ENCODE results near the gene RIPOR2. TPM values are rescaled to one million over a fixed set of nuclear protein-coding genes. Genes with fewer than 3 reads are reported as not detected.

RIPOR2 gene
- total RNA-seq, 4 donors from 2014 or later, result 8.8 to 27.0 (median 19.0) TPM

GRCh38 chr6:24922170-24922569 lies 13.6 kb downstream of the RIPOR2 start:
- TF ChIP-seq POLR2A (IDR thresholded peaks at IDR 0.05) (no peak), EP300 (IDR thresholded peaks at IDR 0.05) (no peak), CTCF (IDR thresholded peaks at IDR 0.05) (no peak)
- no peaks in the 10 kb centered on the region for H3K9me3 ChIP-seq
- no peak overlapping the region for H3K27ac ChIP-seq
- no peak for DNase-seq (ENCODE audit: low spot score in 2 of 2)
- H3K36me3 ChIP-seq, result no peaks in the 10 kb centered on the region
- H3K27me3 ChIP-seq, result no peaks in the 10 kb centered on the region
- H3K4me3 ChIP-seq, result no peak overlapping the region
- WGBS, 2 donors, result 80 to 85% methylated on average over 4 of the region's 4 CpGs
- H3K4me1 ChIP-seq, result peaks cover 0 to 10% (median 0%) of the 10 kb centered on the region in 4 donors

DNA sequence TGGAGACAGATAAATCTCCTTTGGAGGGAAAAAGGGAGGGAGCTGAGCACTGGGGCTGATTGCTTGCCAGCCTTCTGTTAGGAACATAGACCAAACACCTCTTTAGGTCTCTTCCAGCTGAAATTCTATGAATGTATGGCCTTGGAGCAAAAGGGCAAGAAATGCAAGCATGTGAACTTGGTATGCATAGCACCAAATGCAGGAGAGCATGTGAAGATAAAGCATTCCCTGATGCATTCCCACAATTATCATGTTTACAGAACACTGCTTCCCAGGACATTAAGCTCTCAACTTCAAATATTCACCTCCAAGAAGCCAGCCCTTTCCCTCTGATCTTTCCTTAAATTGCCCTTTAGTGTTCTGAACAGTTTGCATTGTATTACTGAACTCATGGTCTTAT lies 15.6 kb downstream of the RIPOR2 start:
- H3K4me1 ChIP-seq, result peaks cover 0 to 10% (median 0%) of the 10 kb centered on the region in 4 donors
- TF ChIP-seq POLR2A (IDR thresholded peaks at IDR 0.05), result no peak
- TF ChIP-seq CTCF (IDR thresholded peaks at IDR 0.05), result no peak
- TF ChIP-seq EP300 (IDR thresholded peaks at IDR 0.05), result no peak
- H3K9me3 ChIP-seq, result no peaks in the 10 kb centered on the region
- peak overlapping the region in 1 of 4 donors; percentile 2 for H3K27ac ChIP-seq
- H3K36me3 ChIP-seq, result no peaks in the 10 kb centered on the region
- H3K27me3 ChIP-seq, result no peaks in the 10 kb centered on the region
- no peak overlapping the region for H3K4me3 ChIP-seq
- DNase-seq (ENCODE audit: low spot score in 2 of 2), result no peak

- no peak for DNase-seq (ENCODE audit: low spot score in 2 of 2)
- Histone ChIP-seq H3K4me1 (peaks cover 0 to 10% (median 0%) of the 10 kb centered on the region in 4 donors), H3K4me3 (no peak overlapping the region), H3K9me3 (no peaks in the 10 kb centered on the region), H3K36me3 (no peaks in the 10 kb centered on the region), H3K27ac (peak overlapping the region in 2 of 4 donors; percentile 2 to 16), H3K27me3 (no peaks in the 10 kb centered on the region)
- TF ChIP-seq CTCF (IDR thresholded peaks at IDR 0.05) (no peak), POLR2A (IDR thresholded peaks at IDR 0.05) (no peak), EP300 (IDR thresholded peaks at IDR 0.05) (no peak)
- 40 to 41% methylated on average over 12 of the region's 12 CpGs for WGBS, 2 donors
Observed at GRCh38 chr6:24919056-24919892, 16.5 kb downstream of the RIPOR2 start.

- Histone ChIP-seq H3K36me3 (no peaks in the 10 kb centered on the region), H3K27me3 (no peaks in the 10 kb centered on the region), H3K9me3 (no peaks in the 10 kb centered on the region), H3K27ac (no peak overlapping the region), H3K4me3 (no peak overlapping the region), H3K4me1 (peaks cover 0 to 10% (median 0%) of the 10 kb centered on the region in 4 donors)
- DNase-seq (ENCODE audit: low spot score in 2 of 2), result no peak
- WGBS, 2 donors, result 57 to 76% methylated on average over 1 of the region's 1 CpG
- no peak for TF ChIP-seq CTCF (IDR thresholded peaks at IDR 0.05)
- TF ChIP-seq POLR2A (IDR thresholded peaks at IDR 0.05), result no peak
- no peak for TF ChIP-seq EP300 (IDR thresholded peaks at IDR 0.05)
Observed at GRCh38 chr6:24918641-24919055, 17.1 kb downstream of the RIPOR2 start.

DNA sequence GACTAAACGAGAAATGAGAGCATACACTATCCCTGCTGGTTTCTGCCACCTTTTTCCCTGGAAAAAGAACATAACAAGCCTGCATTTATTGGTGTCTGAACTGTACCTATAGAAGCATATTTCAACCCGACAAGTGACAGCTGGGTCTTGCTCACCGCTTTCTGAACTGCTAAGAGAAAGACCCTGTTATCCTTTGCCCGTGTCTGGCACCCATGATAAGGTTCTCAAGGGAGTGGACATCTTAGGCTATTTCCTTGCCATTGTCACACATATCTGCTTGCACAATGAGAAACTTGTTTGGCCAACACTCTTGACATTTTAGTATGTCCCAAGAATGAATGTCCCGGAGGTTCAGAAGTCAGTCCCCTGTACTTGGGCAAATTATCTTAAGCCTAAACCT lies 19.3 kb downstream of the RIPOR2 start:
- Histone ChIP-seq H3K27ac (no peak overlapping the region), H3K4me1 (peaks cover 0 to 18% (median 6%) of the 10 kb centered on the region in 4 donors), H3K27me3 (peaks cover 0 to 7% of the 10 kb centered on the region in 2 donors), H3K9me3 (no peaks in the 10 kb centered on the region), H3K4me3 (no peak overlapping the region), H3K36me3 (no peaks in the 10 kb centered on the region)
- WGBS, 2 donors, result 82% methylated on average over 5 of the region's 5 CpGs
- no peak for DNase-seq (ENCODE audit: low spot score in 2 of 2)
- TF ChIP-seq POLR2A (IDR thresholded peaks at IDR 0.05) (no peak), CTCF (IDR thresholded peaks at IDR 0.05) (no peak), EP300 (IDR thresholded peaks at IDR 0.05) (no peak)

Measured in tibial nerve (tissue), 4 donors.